GM18858 (cell line): ENCODE measurements around the gene HMGA1.

Experiments used
- ATAC-seq: cut with Tn5 transposase; IDR thresholded peaks from one replicate; pipeline ENCODE4 v1.9.1; 2021; ENCODE audit not compliant: unreplicated experiment

The HMGA1 gene

GRCh38 chr6:34223956-34224940 is 12.4 kb upstream of the HMGA1 start:
- ATAC-seq: peak; percentile 77

DNA sequence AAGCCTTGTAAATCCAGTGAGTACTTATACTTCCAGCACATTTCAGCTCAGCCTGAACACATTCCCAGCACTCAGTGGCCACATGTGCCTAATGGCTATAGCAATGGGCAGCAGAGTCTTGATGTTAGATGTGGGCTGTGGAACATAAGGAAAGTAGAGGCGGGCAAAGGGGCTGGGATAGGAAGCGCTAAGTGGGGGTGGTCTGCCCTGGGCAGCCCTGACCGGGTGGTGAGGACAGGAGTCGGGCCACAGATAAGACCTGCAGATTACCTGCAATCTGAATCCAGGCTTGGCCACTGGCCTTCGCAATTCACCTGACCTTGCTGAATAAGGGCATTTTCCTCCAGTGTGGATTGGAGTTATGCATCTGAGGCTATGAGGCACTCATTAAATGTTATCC is 11.1 kb upstream of the HMGA1 start:
- ATAC-seq: no peak

- ATAC-seq: no peak
Observed at GRCh38 chr6:34226066-34226465, 10.6 kb upstream of the HMGA1 start.

DNA sequence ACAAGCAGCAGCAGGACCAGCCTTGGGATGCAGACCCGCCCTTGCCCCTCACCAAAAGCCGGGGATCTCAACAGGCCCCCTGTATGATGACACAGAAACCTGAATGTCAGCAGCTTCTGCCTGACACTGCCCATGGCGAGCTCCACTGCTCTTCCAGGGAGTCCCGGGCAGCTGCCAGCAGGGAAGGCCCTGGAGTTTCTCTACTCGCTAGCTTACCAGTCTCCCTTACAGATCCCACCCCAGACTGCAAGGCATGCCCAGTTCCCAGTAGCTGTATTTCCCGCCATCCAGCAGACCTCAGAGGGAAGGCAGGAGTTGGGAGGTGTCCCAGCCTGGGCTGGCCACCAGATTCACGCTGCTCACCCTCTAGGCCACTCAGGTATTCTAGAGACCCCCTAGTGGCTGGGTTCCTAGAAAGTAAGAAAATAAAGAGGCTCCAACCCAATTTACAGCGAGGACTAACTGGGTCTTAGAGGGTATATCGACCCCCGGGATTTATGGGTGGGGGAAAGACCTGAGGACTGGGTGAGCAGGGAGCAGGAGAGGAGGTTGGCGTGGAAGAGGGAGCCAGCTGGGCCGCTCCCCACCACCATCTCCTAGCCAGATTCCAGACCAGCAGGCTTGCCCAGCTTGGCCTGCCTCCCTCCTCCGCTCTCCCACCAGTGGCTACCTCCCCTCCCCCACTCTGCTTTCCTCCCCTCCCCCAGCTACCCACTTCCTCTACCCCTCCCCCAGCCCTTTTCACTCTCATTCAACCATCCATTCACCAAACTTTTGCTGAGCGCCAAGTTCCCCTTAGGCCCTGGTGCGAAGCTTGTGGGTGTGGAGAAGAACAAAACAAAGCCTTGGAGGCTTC is 9.7 kb upstream of the HMGA1 start:
- no peak for ATAC-seq

- ATAC-seq: no peak
Observed at GRCh38 chr6:34227761-34228421, 8.8 kb upstream of the HMGA1 start.

DNA sequence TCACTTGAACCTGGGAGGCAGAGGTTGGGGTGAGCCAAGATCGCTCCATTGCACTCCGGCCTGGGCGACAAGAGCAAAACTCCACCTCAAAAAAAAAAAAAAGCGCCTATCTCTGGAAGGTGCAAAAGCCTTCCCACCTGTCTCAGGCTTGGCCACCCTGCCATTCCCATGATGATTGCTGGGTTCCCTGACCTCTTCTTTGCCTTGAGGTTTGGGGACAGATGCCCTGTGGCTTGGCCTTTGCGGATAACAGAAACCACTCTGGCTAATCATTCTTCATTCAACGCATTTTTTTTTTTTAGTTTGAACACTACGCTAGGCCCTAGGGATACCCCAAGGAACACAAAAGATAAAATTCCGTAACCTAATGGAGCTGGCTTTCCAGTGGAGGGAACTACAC is 6.8 kb upstream of the HMGA1 start:
- no peak for ATAC-seq

DNA sequence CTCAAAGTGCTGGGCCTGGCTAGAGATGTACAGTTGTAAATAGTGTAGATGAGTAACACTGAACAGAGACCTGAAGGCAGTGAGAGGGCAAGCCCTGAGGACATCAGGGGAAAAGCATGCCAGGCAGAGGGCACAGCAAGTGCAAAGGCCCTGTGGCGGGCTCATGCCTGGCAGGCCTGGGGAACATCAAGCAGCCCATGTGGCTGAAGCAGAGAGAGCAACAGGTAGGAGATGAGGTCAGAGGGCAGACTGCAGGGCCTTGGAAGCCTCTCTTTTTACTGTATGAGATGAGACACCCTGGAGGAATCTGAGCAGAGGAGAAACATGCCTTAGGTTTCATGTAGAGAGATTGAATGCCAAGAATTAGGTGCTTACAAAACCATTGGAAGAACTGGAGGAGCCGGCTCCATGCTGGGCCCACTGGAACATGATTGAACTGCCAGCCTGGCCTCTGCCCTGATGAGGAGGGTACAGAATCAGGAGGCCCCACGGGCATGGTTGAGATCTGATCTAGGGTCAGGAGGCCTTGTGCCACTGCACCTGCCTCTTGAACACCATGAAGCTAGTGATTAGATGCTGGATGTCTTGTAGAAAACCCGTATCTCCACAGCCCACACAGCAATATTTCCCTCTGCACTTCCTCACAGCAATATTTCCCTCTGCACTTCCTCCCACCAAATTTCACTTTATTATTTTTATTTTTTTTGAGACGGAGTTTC is 5.9 kb upstream of the HMGA1 start:
- no peak for ATAC-seq

DNA sequence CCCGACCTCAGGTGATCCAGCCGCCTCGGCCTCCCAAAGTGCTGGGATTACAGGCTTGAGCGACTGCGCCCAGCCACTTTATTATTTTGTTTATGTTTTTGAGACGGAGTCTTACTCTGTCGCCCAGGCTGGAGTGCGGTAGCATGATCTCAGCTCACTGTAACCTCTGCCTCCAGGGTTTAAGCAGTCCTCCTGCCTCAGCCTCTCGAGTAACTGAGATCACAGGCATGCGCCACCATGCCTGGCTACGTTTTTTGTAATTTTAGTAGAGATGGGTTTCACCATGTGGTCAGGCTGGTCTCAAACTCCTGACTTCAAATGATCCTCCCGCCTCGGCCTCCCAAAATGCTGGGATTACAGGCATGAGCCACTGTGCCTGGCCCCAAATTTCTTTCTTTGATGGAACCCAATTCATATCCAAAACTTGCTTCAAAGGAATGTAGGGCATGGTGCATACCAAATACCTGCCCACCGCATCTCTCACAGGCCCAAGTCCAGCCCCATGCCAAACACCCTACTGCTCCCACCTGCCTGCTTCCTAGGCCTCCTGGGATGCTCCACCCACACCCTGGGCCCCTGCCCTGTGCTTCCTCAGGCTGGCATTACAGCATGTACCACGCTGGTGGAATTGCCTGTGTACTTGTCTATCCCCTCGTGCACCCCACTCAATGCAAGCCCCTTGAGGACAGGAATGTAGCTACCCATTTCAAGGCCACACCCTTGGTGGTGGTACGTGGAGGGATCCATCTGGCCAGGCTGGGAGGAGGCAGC is 4.9 kb upstream of the HMGA1 start:
- no peak for ATAC-seq

DNA sequence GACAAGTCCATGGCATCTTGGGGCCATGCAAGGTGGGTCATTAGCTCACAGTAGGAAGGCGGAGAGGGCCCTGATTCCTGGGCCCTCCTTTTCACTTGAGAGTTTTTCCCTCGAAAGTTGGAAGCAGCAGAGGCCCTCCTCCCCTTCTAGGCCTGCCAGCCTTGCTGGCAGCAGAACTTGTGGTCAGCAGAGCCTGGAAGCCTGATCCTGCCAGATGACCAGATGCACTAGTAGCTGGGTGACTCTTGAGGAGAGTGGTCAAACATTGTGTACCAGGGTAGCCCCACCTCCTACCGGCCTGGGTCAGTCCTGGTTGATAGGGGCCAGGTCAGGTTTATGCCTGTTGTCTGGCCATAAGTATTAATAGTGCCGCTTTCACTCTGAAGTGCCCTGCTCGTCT is 3.8 kb upstream of the HMGA1 start:
- no peak for ATAC-seq

DNA sequence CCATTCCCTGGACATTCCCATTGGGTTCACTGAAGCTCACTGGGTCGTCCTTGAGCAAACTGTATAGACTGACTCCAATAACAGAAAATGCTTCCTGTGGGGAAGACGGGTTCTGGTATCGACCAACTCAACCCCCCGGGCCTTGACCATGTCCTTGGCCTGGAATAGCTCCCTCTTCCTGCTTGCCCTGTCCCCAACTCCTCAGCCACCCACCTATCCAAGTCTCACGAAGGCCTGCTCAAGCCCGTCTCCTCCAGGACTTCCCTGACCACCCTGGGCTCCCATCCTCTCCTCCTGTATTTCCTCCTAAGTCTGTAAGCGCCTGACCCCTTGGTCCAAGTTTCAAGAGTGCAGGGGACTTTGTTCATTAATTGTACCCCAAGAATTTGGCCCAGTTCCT is 2.8 kb upstream of the HMGA1 start:
- ATAC-seq: no peak

- ATAC-seq: no peak
Observed at GRCh38 chr6:34234667-34235306, 1.9 kb upstream of the HMGA1 start.

- no peak for ATAC-seq
Observed at GRCh38 chr6:34235307-34236130, 1.2 kb upstream of the HMGA1 start.

DNA sequence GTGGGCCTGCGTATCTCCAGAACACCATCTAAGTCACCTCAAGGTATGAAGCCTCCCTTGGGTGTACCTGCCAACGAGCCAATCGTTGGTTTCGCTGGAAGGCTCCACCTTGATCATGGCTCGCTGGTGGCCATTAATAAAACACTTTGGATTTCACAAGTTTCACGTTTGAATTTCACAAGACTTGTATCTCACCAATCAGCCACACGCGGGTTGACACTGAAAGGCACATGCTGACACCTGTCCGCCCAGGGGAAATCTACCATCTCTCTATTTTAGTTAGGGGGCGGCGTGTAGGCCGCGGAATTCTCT is 586 bp upstream of the HMGA1 start:
- no peak for ATAC-seq

DNA sequence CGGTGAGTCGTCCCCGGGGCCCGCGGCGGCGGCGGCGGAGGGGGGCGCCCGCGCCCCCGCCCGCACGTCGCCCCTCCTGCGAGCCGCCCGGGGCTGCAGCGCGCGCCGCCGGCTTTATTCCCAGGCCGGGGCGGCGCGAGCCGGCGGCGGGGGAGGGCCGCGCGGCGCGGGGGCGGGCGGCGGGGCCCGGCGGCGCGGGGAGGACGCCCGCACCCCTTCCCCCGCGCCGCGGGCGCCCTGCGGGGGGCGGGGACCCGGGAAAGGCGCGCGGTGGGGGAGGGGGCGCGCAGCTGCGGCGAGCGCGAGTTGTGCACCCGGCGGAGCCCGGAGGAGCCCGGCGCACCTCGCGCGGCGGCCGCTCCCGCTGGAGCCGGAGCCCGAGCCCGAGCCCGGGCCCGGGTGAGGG is 646 bp downstream of the HMGA1 start:
- ATAC-seq: no peak

DNA sequence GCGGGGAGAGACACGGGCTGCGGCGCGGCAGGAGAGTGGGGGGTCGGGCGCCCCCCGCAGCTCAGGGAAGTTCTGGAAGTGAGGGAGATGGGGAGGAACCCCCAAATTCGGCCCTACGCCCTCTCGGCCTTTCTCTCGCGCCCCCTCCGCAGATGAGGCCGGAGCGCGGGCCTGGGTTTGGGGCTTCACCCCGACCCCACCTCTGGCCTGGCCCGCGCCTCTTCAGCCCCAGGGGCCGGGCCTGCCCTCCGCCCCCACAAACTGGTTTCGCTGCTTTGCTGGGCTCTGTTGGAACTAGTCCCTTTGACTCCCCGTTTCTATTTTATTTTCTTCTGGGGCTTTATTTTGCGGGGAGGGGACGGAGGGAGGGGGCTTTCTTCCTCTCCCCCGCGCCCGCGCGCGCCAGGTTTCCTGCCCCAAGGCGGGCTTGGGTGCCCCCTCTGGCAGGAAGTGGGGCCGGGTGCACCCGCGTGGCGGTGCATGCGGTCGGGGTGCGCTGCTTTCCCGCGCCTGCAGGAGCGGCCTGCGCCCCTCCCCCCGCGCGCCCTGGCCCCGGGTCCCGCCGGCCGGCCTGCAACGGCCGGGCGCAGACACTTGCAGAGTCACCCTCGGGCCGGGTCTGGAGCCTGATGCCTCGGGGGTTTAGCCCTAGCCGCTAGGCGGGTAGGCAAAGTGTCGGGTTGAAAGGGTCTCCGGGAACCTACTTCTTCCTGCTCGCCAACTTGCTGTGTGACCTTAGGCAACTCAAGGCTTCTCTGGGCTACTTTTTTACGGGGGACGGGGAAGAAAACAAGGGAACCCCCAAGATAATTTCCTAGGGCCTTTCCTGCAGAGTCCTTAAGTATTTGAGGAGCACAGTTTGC is 1.3 kb downstream of the HMGA1 start:
- no peak for ATAC-seq

DNA sequence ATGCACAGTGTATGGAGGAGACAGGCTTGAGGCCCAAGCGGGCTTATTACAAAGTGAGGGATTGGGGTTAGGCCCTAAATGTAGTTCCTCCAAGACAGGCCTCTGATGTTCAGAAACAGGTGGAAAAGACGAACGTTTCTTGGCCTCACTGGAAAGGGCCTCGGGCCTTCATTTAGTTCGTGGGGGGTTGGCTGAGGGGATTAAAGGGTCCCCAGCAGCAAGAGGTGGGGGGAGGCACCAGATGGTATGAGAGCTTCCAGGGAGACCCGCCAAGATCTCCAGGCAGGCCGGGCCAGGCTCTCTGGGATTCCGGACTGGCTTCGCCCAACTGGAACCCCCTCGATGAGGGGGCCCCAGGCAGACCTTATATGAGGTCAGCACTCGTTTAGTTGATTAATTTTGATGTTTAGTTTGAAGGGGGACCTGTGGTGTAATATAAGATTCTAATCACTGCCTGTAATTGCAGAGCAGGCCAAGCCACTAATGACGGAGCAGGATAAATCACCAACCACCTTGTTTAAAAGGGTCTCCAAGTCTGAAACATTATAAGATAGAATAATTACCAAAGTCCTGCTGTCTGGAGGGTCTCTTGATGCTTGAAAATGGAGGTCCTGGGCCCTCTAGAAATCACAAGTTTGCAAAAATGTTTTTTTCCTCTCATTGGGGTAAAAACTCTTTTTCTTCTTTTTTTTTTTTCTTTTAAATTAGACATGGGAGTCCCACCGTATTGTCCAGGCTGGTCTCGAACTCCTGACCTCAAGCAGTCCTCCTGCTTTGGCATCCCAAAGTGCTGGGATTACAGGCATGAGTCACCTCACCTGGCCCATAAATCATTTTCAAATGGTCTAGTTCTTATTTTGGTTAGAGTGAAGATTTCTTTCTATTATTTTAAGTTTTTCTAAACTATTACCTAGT is 2.2 kb downstream of the HMGA1 start:
- no peak for ATAC-seq

DNA sequence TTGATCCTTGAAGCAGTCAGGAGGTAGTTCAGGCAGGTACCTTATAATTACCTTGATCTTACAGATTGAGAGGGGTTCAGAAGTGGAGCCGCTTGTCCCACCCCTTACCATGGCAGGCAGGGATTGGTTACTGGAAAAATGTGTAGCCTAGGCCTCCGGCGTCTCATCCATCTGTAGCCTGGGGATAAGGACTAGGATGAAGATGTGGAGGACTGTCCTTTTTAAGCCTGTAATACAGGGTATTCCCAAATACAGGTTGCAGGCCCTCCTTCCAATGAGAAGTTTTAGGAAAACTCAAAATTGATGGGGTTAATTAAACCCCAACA is 2.8 kb downstream of the HMGA1 start:
- ATAC-seq: no peak
